H1 (cell line): ENCODE results near the gene HOXD1. TPM values are rescaled to one million over a fixed set of nuclear protein-coding genes. Genes with fewer than 3 reads are reported as not detected.

Experiments
- CTCF ChIA-PET: fragments of 300-600 bp; sonication (Branson Sonifier 250); formaldehyde crosslinking; loops from one replicate; lab custom pipeline; 2021; ENCODE audit not compliant: partially characterized antibody; lab: Charles Lee
- POLR2A ChIA-PET: fragments of 300-600 bp; sonication (Branson Sonifier 250); formaldehyde crosslinking; loops from one replicate; lab custom pipeline; 2021; ENCODE audit warnings: inconsistent platforms; ENCODE audit not compliant: partially characterized antibody; lab: Charles Lee
- DNase-seq, 2 experiments: peaks; one replicate each; pipeline versions ENCODE4 v3.0.0 to v3.0.0-alpha.2; 2010 to 2022; ENCODE audit warnings: low spot score in 2 of 2, low read depth in 1 of 2, mixed read lengths in 1 of 2
- FAIRE-seq: peaks from 2 replicates; lab custom pipeline; 2011; peaks lifted over from hg19 to GRCh38; lab: Jason Lieb, UNC
- H2AFZ ChIP-seq: 2 replicates; pipeline ENCODE4 v1.8.1; 2012; ENCODE audit warnings: low read length, inconsistent platforms
- H2AK5ac ChIP-seq: 2 replicates; pipeline ENCODE4 v1.6.1; 2013; ENCODE audit warnings: low read depth, low read length
- H2BK120ac ChIP-seq: replicated peaks from 2 replicates; pipeline ENCODE3; 2013; ENCODE audit warnings: low read depth, low read length, inconsistent platforms
- H2BK12ac ChIP-seq: 2 replicates; pipeline ENCODE4 v1.6.1; 2013; ENCODE audit warnings: low read depth, low read length
- H2BK15ac ChIP-seq: 2 replicates; pipeline ENCODE4 v1.6.1; 2013; ENCODE audit warnings: low read length
- H2BK20ac ChIP-seq: 2 replicates; pipeline ENCODE4 v1.6.1; 2013; ENCODE audit warnings: low read length
- H2BK5ac ChIP-seq: 2 replicates; pipeline ENCODE4 v1.6.1; 2013; ENCODE audit warnings: low read depth, low read length
- H3K14ac ChIP-seq: 2 replicates; pipeline ENCODE4 v1.6.1; 2013; ENCODE audit warnings: inconsistent platforms; ENCODE audit not compliant: insufficient read length
- H3K18ac ChIP-seq: 2 replicates; pipeline ENCODE4 v1.6.1; 2013; ENCODE audit warnings: low read length; ENCODE audit errors: extremely low read depth
- H3K23ac ChIP-seq: 2 replicates; pipeline ENCODE4 v1.6.1; 2013; ENCODE audit warnings: inconsistent platforms; ENCODE audit not compliant: insufficient read length
- H3K23me2 ChIP-seq: 2 replicates; pipeline ENCODE4 v1.6.1; 2013; ENCODE audit warnings: low read depth, low read length
- H3K27ac ChIP-seq: 2 replicates; pipeline ENCODE4 v1.6.1; 2011; ENCODE audit warnings: low read depth, low read length, inconsistent platforms
- H3K27me3 ChIP-seq, 4 experiments: replicated peaks in 1 of 4; 1 replicate in 1 of 4; 2 replicates in 3 of 4; pipeline versions ENCODE4 v1.6.1 to v1.8.1; 2011 to 2013; ENCODE audit warnings: low read length in 3 of 4, mild to moderate bottlenecking in 3 of 4, inconsistent platforms in 2 of 4, mixed read lengths in 2 of 4, moderate library complexity in 1 of 4; ENCODE audit not compliant: control insufficient read depth in 3 of 4, insufficient read depth in 3 of 4; ENCODE audit errors: extremely low read depth in 1 of 4
- H3K36me3 ChIP-seq, 4 experiments: 2 replicates each; pipeline versions ENCODE4 v1.6.1 to v1.8.1; 2011 to 2013; ENCODE audit warnings: mild to moderate bottlenecking in 4 of 4, low read length in 3 of 4, moderate library complexity in 2 of 4, control low read depth in 1 of 4, inconsistent platforms in 1 of 4; ENCODE audit not compliant: insufficient read depth in 4 of 4, control insufficient read depth in 2 of 4
- H3K4ac ChIP-seq: replicated peaks from 2 replicates; pipeline ENCODE3; 2013; ENCODE audit warnings: low read length, low read depth, mixed read lengths, inconsistent platforms; ENCODE audit not compliant: insufficient read length
- H3K4me1 ChIP-seq, 4 experiments: replicated peaks in 1 of 4; 1 replicate in 1 of 4; 2 replicates in 3 of 4; pipeline versions ENCODE4 v1.6.1 to v1.8.1; 2011 to 2013; ENCODE audit warnings: low read length in 3 of 4, inconsistent platforms in 2 of 4, mixed read lengths in 1 of 4; ENCODE audit not compliant: insufficient read depth in 4 of 4, control insufficient read depth in 3 of 4
- H3K4me2 ChIP-seq, 2 experiments: 2 replicates each; pipeline versions ENCODE4 v1.6.1 to v1.8.1; 2011 to 2013; ENCODE audit warnings: low read depth in 2 of 2, low read length in 2 of 2, control low read depth in 1 of 2, inconsistent platforms in 1 of 2, mild to moderate bottlenecking in 1 of 2; ENCODE audit not compliant: insufficient read depth in 1 of 2
- H3K4me3 ChIP-seq, 4 experiments: fragments of 200-600, 300-600 bp in 1 of 4; sonication (generic), shearing (Covaris generic), sonication (Bioruptor Twin) in 1 of 4; 2 replicates each; pipeline versions ENCODE4 v1.5.1 to v1.8.1; 2011 to 2016; ENCODE audit warnings: low read length in 4 of 4, low read depth in 3 of 4, control low read depth in 2 of 4, inconsistent platforms in 2 of 4, mild to moderate bottlenecking in 2 of 4, mixed read lengths in 1 of 4, moderate library complexity in 1 of 4; ENCODE audit not compliant: insufficient read depth in 2 of 4; ENCODE audit errors: extremely low read depth in 1 of 4
- H3K56ac ChIP-seq: replicated peaks from 2 replicates; pipeline ENCODE3; 2013; ENCODE audit warnings: low read depth, mild to moderate bottlenecking, mixed read lengths, low read length, inconsistent platforms; ENCODE audit not compliant: insufficient read length
- H3K79me1 ChIP-seq: 2 replicates; pipeline ENCODE4 v1.6.1; 2013; ENCODE audit warnings: low read depth, low read length, control low read depth
- H3K79me2 ChIP-seq, 2 experiments: 2 replicates each; pipeline versions ENCODE4 v1.6.1 to v1.8.1; 2012 to 2013; ENCODE audit warnings: low read length in 2 of 2, mild to moderate bottlenecking in 2 of 2, inconsistent platforms in 1 of 2; ENCODE audit not compliant: insufficient read depth in 2 of 2, control insufficient read depth in 1 of 2
- H3K9ac ChIP-seq, 4 experiments: replicated peaks in 1 of 4; 1 replicate in 1 of 4; 2 replicates in 3 of 4; pipeline versions ENCODE4 v1.6.1 to v1.8.1; 2011 to 2013; ENCODE audit warnings: low read depth in 3 of 4, low read length in 3 of 4, control low read depth in 2 of 4, mild to moderate bottlenecking in 2 of 4, moderate library complexity in 2 of 4, inconsistent platforms in 1 of 4; ENCODE audit errors: extremely low read depth in 1 of 4
- H3K9me3 ChIP-seq, 2 experiments: 2 replicates each; pipeline versions ENCODE4 v1.6.1 to v1.8.1; 2012 to 2013; ENCODE audit warnings: mild to moderate bottlenecking in 2 of 2, moderate library complexity in 2 of 2, control low read depth in 1 of 2, inconsistent platforms in 1 of 2, low read depth in 1 of 2, low read length in 1 of 2, mixed read lengths in 1 of 2; ENCODE audit not compliant: insufficient read depth in 2 of 2
- H4K20me1 ChIP-seq, 2 experiments: replicated peaks in 1 of 2; 2 replicates each; pipeline versions ENCODE3 to v1.8.1; 2011 to 2013; ENCODE audit warnings: inconsistent platforms in 2 of 2, low read length in 2 of 2, mild to moderate bottlenecking in 1 of 2; ENCODE audit not compliant: insufficient read depth in 2 of 2, control insufficient read depth in 1 of 2
- H4K5ac ChIP-seq: 2 replicates; pipeline ENCODE4 v1.6.1; 2013; ENCODE audit warnings: low read length, low read depth, mixed read lengths, inconsistent platforms; ENCODE audit not compliant: insufficient read length
- H4K8ac ChIP-seq: 2 replicates; pipeline ENCODE4 v1.8.0; 2013; ENCODE audit warnings: mild to moderate bottlenecking, moderate library complexity, low read length, inconsistent platforms; ENCODE audit not compliant: insufficient read depth; ENCODE audit errors: extremely low read depth
- H4K91ac ChIP-seq: replicated peaks from 2 replicates; pipeline ENCODE3; 2013; ENCODE audit warnings: low read length, mixed read lengths, inconsistent platforms; ENCODE audit not compliant: insufficient read length
- BRCA1 ChIP-seq: IDR thresholded peaks from 2 replicates; pipeline ENCODE4 v1.6.1; 2012; ENCODE audit warnings: low read depth, low read length, improper control_type of control experiment
- CEBPB ChIP-seq: IDR thresholded peaks from 2 replicates; pipeline ENCODE4 v1.6.1; 2012; ENCODE audit warnings: low read depth, low read length
- CTBP2 ChIP-seq: IDR thresholded peaks from 2 replicates; pipeline ENCODE4 v1.7.0; 2011; ENCODE audit warnings: borderline replicate concordance, mild to moderate bottlenecking, moderate library complexity, mixed read lengths, low read length; ENCODE audit not compliant: insufficient read depth, insufficient read length
- HDAC2 ChIP-seq, 2 experiments: fragments of 300-600 bp in 1 of 2; sonication (generic) in 1 of 2; IDR thresholded peaks; 2 replicates each; pipeline ENCODE4 v1.6.1; 2011 to 2012; ENCODE audit warnings: low read depth in 2 of 2, low read length in 2 of 2, mild to moderate bottlenecking in 2 of 2, moderate library complexity in 2 of 2, borderline replicate concordance in 1 of 2, inconsistent platforms in 1 of 2
- KDM1A ChIP-seq: fragments of 200-600, 300-600 bp; sonication (generic); IDR thresholded peaks from 2 replicates; pipeline ENCODE4 v1.7.1; 2016; ENCODE audit warnings: mild to moderate bottlenecking, low read length, borderline replicate concordance
- NANOG ChIP-seq: IDR thresholded peaks from 2 replicates; pipeline ENCODE4 v1.6.1; 2011; ENCODE audit warnings: low read length, low read depth, mild to moderate bottlenecking, inconsistent platforms; ENCODE audit not compliant: insufficient read depth, poor library complexity, severe bottlenecking
- POLR2AphosphoS5 ChIP-seq: IDR thresholded peaks from 2 replicates; pipeline ENCODE4 v1.6.1; 2011; ENCODE audit warnings: low read depth, low read length
- RAD21 ChIP-seq, 2 experiments: IDR thresholded peaks in 1 of 2; conservative IDR thresholded peaks in 1 of 2; 2 replicates each; pipeline ENCODE4 v1.6.1; 2011; ENCODE audit warnings: low read depth in 2 of 2, low read length in 2 of 2, improper control_type of control experiment in 1 of 2, inconsistent platforms in 1 of 2, mild to moderate bottlenecking in 1 of 2, moderate library complexity in 1 of 2
- RBBP5 ChIP-seq: IDR thresholded peaks from 2 replicates; pipeline ENCODE4 v1.7.1; 2012; ENCODE audit warnings: low read depth, mild to moderate bottlenecking, inconsistent platforms, low read length, moderate library complexity, borderline replicate concordance
- RNF2 ChIP-seq: fragments of 200-900, 300-1000 bp; sonication (generic); IDR thresholded peaks from 2 replicates; pipeline ENCODE4 v1.7.1; 2016; ENCODE audit warnings: borderline replicate concordance, low read depth, mild to moderate bottlenecking, antibody characterized with exemption, low read length; ENCODE audit not compliant: poor library complexity, severe bottlenecking; ENCODE audit errors: missing control alignments
- WGBS, 2 experiments: shearing (Covaris generic) in 1 of 2; methylation state at CpG; one replicate each; pipeline versions ENCODE4 v1.1.6 to v1.1.7; 2013 to 2015; ENCODE audit warnings: low lambda C conversion rate in 2 of 2, mixed read lengths in 2 of 2, inconsistent platforms in 1 of 2, low coverage in 1 of 2, missing lambda C conversion rate in 1 of 2; ENCODE audit not compliant: insufficient replicate concordance in 2 of 2, insufficient coverage in 1 of 2, insufficient read length in 1 of 2; ENCODE audit errors: extremely low coverage in 1 of 2, missing lambda C conversion rate in 1 of 2; 5-methylcytosine and 5-hydroxymethylcytosine counted together
- polyA plus RNA-seq, 7 experiments: library from polyadenylated mRNA; depleted of rRNA in 3 of 7; stranded (reverse) in 5 of 7; unstranded in 2 of 7; fragments of >200 nt in 5 of 7; fragments of 200-250 nt in 2 of 7; gene quantifications; 1 replicate in 5 of 7; 2 replicates in 1 of 7; 4 replicates in 1 of 7; pipeline versions ENCODE4 v1.2.1 to v1.2.3, GENCODE V29; 2011 to 2013; ENCODE audit warnings: missing spikeins in 2 of 7, mixed read lengths in 2 of 7
- total RNA-seq: library from RNA; stranded (reverse); fragmentation: NEBNext Ultra II Directional; extraction: Animal tissue kit (Norgen Biotek cat#: 25700); gene quantifications from 2 replicates; pipeline ENCODE4 v1.2.1, GENCODE V29; 2021

The HOXD1 gene
- total and polyA plus RNA-seq, 2 of the 8 experiments (the other 6 are each of a cell fraction or from before 2014, with no cell fraction given), result 0.03 TPM; not detected in 1

- Histone ChIP-seq H3K4me3 (no peak overlapping the region), H3K56ac (no peak overlapping the region), H2BK120ac (no peak overlapping the region), H3K14ac (no peak overlapping the region), H2BK5ac (no peak overlapping the region), H2BK15ac (no peak overlapping the region), H2BK20ac (no peak overlapping the region), H4K5ac (no peak overlapping the region), H4K8ac (no peak overlapping the region), H3K79me1 (no peaks in the 10 kb centered on the region), H3K79me2 (no peaks in the 10 kb centered on the region), H3K4ac (no peak overlapping the region), H3K36me3 (no peaks in the 10 kb centered on the region), H2AK5ac (no peak overlapping the region), H4K91ac (no peak overlapping the region), H3K4me2 (no peak overlapping the region), H3K27ac (no peak overlapping the region), H4K20me1 (peaks cover 7 to 11% of the 10 kb centered on the region in 2 experiments), H3K18ac (no peak overlapping the region), H3K9ac (no peak overlapping the region), H3K9me3 (no peaks in the 10 kb centered on the region), H2AFZ (no peak overlapping the region), H2BK12ac (no peak overlapping the region), H3K4me1 (peaks cover 0 to 3% (median 1%) of the 10 kb centered on the region in 4 experiments; a peak in 5 of 7 replicates), H3K27me3 (peaks cover 85 to 99% (median 98%) of the 10 kb centered on the region in 4 experiments), H3K23me2 (peaks cover 6% of the 10 kb centered on the region; the same call in 1 of the 2 replicates), H3K23ac (no peak overlapping the region)
- POLR2A ChIA-PET, result interaction anchor here (0.7 kb wide), 1 partner anchor 8 kb away, joined by 3 read pairs; no protein-coding TSS in a partner anchor
- TF ChIP-seq BRCA1 (no peak), KDM1A (no peak), HDAC2 (IDR thresholded peaks at IDR 0.05; ENCODE audit: borderline replicate concordance in 1 of 2, low read depth in 2 of 2, low read length in 2 of 2) (no peak), RAD21 (IDR thresholded peaks at IDR 0.05 in 1 of 2, conservative IDR thresholded peaks at IDR 0.05 in 1 of 2; ENCODE audit: low read depth in 2 of 2, low read length in 2 of 2) (no peak), NANOG (no peak), POLR2AphosphoS5 (no peak), CTBP2 (no peak), CEBPB (no peak), RNF2 (no peak), RBBP5 (no peak)
- FAIRE-seq (no peak), DNase-seq (no peak)
- CTCF ChIA-PET, result interaction anchor here (1.0 to 1.9 kb wide), 5 partner anchors 37 to 273 kb away, joined by 3 to 9 read pairs (median 4); no protein-coding TSS in a partner anchor
- WGBS, 2 experiments, result 81% methylated on average over 3 of the region's 3 CpGs; no CpG with 5 or more reads in 1 of the 2 experiments
Measured at GRCh38 chr2:176181551-176181950, 6.9 kb upstream of the HOXD1 start.
